ENCODE measurements around the gene DFFB. TPM values are rescaled to one million over a fixed set of nuclear protein-coding genes. Genes with fewer than 3 reads are reported as not detected.

DFFB gene
- total and polyA plus RNA-seq, 2 of the 13 experiments (the other 11 are each of a cell fraction or from before 2014, with no cell fraction given), result 4.6 to 9.3 TPM

GRCh38 chr1:3905953-3906671 lies 48.8 kb downstream of the DFFB start:
- Histone ChIP-seq H3K9me3 (ENCODE audit: low read length) (no peaks in the 10 kb centered on the region), H3K36me3 (replicated peaks in 1 of 2; ENCODE audit: control insufficient read depth in 1 of 2, insufficient read depth in 2 of 2, low read length in 2 of 2) (no peaks in the 10 kb centered on the region), H3K27ac (ENCODE audit: extremely low read length, insufficient read depth, low read length) (no peak overlapping the region), H2AFZ (ENCODE audit: low read length) (no peak overlapping the region), H3K27me3 (ENCODE audit: control insufficient read depth in 1 of 2, insufficient read depth in 2 of 2, low read length in 2 of 2) (no peaks in the 10 kb centered on the region), H3K4me3 (replicated peaks in 1 of 3; ENCODE audit: insufficient read depth in 1 of 3, low read depth in 2 of 3, low read length in 3 of 3) (no peak overlapping the region), H4K20me1 (ENCODE audit: insufficient read depth, low read length) (no peaks in the 10 kb centered on the region), H3K4me1 (ENCODE audit: insufficient read depth, low read length) (peaks cover 63% of the 10 kb centered on the region), H3K4me2 (ENCODE audit: low read depth, low read length) (no peak overlapping the region), H3K79me2 (ENCODE audit: insufficient read depth, low read length) (peaks cover 2% of the 10 kb centered on the region), H3K9ac (ENCODE audit: insufficient read depth, low read depth, low read length) (no peak overlapping the region)
- BruUV-seq (replicated peaks), result no TSS peak
- in situ Hi-C loops (cut with HindIII; ENCODE audit: extremely low pct_ligation_motif_present, low pct_unique_long_range_greater_than_20kb) (loop anchor here (25.0 kb wide), 1 partner anchor 156 kb away; no protein-coding TSS in a partner anchor), intact Hi-C loops (cut with micrococcal nuclease; ENCODE audit: unreplicated experiment) (loop anchor here (10.0 kb wide), 1 partner anchor 131 kb away; the partner anchor contains the start of gene SMIM1)
- 93% methylated on average over 13 of the region's 18 CpGs for WGBS (ENCODE audit: low lambda C conversion rate)
- POLR2A ChIA-PET, result no interaction called here
- FAIRE-seq, result no peak
- TF ChIP-seq FOXP1 (IDR thresholded peaks at IDR 0.05) (no peak), FOXP1 (CRISPR knock-in tag; IDR thresholded peaks at IDR 0.05) (no peak), THYN1 (CRISPR knock-in tag; IDR thresholded peaks at IDR 0.05; ENCODE audit: borderline replicate concordance, low read depth) (no peak), SALL1 (CRISPR knock-in tag; IDR thresholded peaks at IDR 0.05) (no peak), POLR2AphosphoS5 (IDR thresholded peaks at IDR 0.05; ENCODE audit: low read depth, low read length) (no peak), TCF7 (IDR thresholded peaks at IDR 0.05; ENCODE audit: low read depth) (no peak), ZNF329 (CRISPR knock-in tag; IDR thresholded peaks at IDR 0.05; ENCODE audit: low read depth) (no peak), PPARG (CRISPR knock-in tag; conservative IDR thresholded peaks at IDR 0.05) (no peak), ZNF619 (CRISPR knock-in tag; IDR thresholded peaks at IDR 0.05) (no peak), HOXA3 (CRISPR knock-in tag; IDR thresholded peaks at IDR 0.05) (no peak), PRPF4 (IDR thresholded peaks at IDR 0.05; ENCODE audit: low read depth, low read length, poor library complexity, severe bottlenecking) (no peak)
- TF ChIP-seq, protein P1, sequence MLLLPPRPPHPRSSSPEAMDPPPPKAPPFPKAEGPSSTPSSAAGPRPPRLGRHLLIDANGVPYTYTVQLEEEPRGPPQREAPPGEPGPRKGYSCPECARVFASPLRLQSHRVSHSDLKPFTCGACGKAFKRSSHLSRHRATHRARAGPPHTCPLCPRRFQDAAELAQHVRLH (CRISPR knock-in tag; IDR thresholded peaks at IDR 0.05; ENCODE audit: borderline replicate concordance, low read depth), result no peak
- TF ChIP-seq, protein P2, sequence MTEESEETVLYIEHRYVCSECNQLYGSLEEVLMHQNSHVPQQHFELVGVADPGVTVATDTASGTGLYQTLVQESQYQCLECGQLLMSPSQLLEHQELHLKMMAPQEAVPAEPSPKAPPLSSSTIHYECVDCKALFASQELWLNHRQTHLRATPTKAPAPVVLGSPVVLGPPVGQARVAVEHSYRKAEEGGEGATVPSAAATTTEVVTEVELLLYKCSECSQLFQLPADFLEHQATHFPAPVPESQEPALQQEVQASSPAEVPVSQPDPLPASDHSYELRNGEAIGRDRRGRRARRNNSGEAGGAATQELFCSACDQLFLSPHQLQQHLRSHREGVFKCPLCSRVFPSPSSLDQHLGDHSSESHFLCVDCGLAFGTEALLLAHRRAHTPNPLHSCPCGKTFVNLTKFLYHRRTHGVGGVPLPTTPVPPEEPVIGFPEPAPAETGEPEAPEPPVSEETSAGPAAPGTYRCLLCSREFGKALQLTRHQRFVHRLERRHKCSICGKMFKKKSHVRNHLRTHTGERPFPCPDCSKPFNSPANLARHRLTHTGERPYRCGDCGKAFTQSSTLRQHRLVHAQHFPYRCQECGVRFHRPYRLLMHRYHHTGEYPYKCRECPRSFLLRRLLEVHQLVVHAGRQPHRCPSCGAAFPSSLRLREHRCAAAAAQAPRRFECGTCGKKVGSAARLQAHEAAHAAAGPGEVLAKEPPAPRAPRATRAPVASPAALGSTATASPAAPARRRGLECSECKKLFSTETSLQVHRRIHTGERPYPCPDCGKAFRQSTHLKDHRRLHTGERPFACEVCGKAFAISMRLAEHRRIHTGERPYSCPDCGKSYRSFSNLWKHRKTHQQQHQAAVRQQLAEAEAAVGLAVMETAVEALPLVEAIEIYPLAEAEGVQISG (CRISPR knock-in tag; IDR thresholded peaks at IDR 0.05), result no peak
- TF ChIP-seq, protein P3, sequence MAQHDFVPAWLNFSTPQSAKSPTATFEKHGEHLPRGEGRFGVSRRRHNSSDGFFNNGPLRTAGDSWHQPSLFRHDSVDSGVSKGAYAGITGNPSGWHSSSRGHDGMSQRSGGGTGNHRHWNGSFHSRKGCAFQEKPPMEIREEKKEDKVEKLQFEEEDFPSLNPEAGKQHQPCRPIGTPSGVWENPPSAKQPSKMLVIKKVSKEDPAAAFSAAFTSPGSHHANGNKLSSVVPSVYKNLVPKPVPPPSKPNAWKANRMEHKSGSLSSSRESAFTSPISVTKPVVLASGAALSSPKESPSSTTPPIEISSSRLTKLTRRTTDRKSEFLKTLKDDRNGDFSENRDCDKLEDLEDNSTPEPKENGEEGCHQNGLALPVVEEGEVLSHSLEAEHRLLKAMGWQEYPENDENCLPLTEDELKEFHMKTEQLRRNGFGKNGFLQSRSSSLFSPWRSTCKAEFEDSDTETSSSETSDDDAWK (CRISPR knock-in tag; IDR thresholded peaks at IDR 0.05), result no peak
- TF ChIP-seq, protein P4, sequence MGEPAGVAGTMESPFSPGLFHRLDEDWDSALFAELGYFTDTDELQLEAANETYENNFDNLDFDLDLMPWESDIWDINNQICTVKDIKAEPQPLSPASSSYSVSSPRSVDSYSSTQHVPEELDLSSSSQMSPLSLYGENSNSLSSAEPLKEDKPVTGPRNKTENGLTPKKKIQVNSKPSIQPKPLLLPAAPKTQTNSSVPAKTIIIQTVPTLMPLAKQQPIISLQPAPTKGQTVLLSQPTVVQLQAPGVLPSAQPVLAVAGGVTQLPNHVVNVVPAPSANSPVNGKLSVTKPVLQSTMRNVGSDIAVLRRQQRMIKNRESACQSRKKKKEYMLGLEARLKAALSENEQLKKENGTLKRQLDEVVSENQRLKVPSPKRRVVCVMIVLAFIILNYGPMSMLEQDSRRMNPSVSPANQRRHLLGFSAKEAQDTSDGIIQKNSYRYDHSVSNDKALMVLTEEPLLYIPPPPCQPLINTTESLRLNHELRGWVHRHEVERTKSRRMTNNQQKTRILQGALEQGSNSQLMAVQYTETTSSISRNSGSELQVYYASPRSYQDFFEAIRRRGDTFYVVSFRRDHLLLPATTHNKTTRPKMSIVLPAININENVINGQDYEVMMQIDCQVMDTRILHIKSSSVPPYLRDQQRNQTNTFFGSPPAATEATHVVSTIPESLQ (CRISPR knock-in tag; conservative IDR thresholded peaks at IDR 0.05), result no peak
- DNase-seq (ENCODE audit: low spot score), result no peak
- no peak for ATAC-seq
- CTCF ChIA-PET (ENCODE audit: low intra/inter-chr PET ratio, low total read pairs), result no interaction called here

All from HepG2 (cell line).